ENCODE data around the gene PHYKPL. TPM values are rescaled to one million over a fixed set of nuclear protein-coding genes. Genes with fewer than 3 reads are reported as not detected.

Gene PHYKPL
- total and polyA plus RNA-seq, 2 of the 13 experiments (the other 11 are each of a cell fraction or from before 2014, with no cell fraction given) = 18.0 to 78.6 TPM

- no peak for TF ChIP-seq ZNF318 (CRISPR knock-in tag; IDR thresholded peaks at IDR 0.05)
- no peak for TF ChIP-seq GMEB1 (CRISPR knock-in tag; IDR thresholded peaks at IDR 0.05; ENCODE audit: borderline replicate concordance)
- TF ChIP-seq ZNF253 (CRISPR knock-in tag; IDR thresholded peaks at IDR 0.05; ENCODE audit: borderline replicate concordance) = no peak
- TF ChIP-seq POLR2G (IDR thresholded peaks at IDR 0.05; ENCODE audit: low read depth, low read length) = peak; percentile 38; the same call in 1 of the 2 replicates
- peak; percentile 57 to 96; a peak in 3 of 4 replicates for TF ChIP-seq ATF4 (CRISPR knock-in tag; IDR thresholded peaks at IDR 0.05)
- TF ChIP-seq LCORL (IDR thresholded peaks at IDR 0.05) = no peak
- no peak for TF ChIP-seq LCORL (CRISPR knock-in tag; IDR thresholded peaks at IDR 0.05)
- no peak for TF ChIP-seq ARID4A (CRISPR knock-in tag; IDR thresholded peaks at IDR 0.05; ENCODE audit: borderline replicate concordance)
- no peak for TF ChIP-seq CBX1 (IDR thresholded peaks at IDR 0.05; ENCODE audit: low read depth)
- TF ChIP-seq HNRNPH1 (optimal IDR thresholded peaks at IDR 0.05; ENCODE audit: low read depth, low read length) = no peak
- no peak for TF ChIP-seq PCBP1 (IDR thresholded peaks at IDR 0.05; ENCODE audit: borderline replicate concordance, low read depth, low read length)
- TF ChIP-seq DRAP1 (CRISPR knock-in tag; IDR thresholded peaks at IDR 0.05) = no peak
- TF ChIP-seq ZMYM2 (CRISPR knock-in tag; IDR thresholded peaks at IDR 0.05) = no peak
Observed at GRCh38 chr5:178230879-178231538, 1.6 kb downstream of the PHYKPL start (continued).
